ENCODE data around the gene ROR1. TPM values are rescaled to one million over a fixed set of nuclear protein-coding genes. Genes with fewer than 3 reads are reported as not detected.

The ROR1 gene
- total RNA-seq, 6 experiments from 2014 or later: 7.4 to 9.4 (median 8.9) TPM

DNA sequence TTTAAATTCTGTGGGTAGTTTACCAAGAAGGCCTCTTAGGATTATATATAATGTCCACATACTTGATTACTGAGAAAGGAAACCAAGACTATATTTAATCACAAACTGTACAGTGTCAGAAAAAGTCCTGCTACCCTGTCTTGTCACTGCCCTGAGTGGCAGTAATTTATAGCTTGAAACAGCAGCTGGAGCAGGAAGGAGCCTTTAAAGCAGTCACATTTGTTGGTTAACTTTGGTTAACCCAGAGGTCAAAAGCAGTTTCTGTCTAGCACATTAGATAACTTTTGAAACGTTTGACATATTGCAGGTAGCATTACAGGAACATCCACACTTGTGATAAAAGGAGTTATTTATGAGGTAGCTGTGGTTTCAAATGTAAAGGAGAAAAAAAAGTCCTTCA, 161.7 kb downstream of the ROR1 start:
- H3K4me3 Mint-ChIP-seq: no peak overlapping the region
- no peak overlapping the region for H3K27ac Mint-ChIP-seq
- TF ChIP-seq, protein P1, sequence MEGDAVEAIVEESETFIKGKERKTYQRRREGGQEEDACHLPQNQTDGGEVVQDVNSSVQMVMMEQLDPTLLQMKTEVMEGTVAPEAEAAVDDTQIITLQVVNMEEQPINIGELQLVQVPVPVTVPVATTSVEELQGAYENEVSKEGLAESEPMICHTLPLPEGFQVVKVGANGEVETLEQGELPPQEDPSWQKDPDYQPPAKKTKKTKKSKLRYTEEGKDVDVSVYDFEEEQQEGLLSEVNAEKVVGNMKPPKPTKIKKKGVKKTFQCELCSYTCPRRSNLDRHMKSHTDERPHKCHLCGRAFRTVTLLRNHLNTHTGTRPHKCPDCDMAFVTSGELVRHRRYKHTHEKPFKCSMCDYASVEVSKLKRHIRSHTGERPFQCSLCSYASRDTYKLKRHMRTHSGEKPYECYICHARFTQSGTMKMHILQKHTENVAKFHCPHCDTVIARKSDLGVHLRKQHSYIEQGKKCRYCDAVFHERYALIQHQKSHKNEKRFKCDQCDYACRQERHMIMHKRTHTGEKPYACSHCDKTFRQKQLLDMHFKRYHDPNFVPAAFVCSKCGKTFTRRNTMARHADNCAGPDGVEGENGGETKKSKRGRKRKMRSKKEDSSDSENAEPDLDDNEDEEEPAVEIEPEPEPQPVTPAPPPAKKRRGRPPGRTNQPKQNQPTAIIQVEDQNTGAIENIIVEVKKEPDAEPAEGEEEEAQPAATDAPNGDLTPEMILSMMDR (IDR thresholded peaks at IDR 0.05): no peak; the same call in 1 of the 2 replicates
- peaks cover 39% of the 10 kb centered on the region for H3K4me1 Mint-ChIP-seq (ENCODE audit: low read depth)
- no peak for DNase-seq
- peaks cover 2% of the 10 kb centered on the region for H3K27me3 Mint-ChIP-seq (ENCODE audit: insufficient read depth)
- no peaks in the 10 kb centered on the region for H3K36me3 Mint-ChIP-seq (ENCODE audit: low read depth)
- H3K9me3 Mint-ChIP-seq: no peaks in the 10 kb centered on the region

DNA sequence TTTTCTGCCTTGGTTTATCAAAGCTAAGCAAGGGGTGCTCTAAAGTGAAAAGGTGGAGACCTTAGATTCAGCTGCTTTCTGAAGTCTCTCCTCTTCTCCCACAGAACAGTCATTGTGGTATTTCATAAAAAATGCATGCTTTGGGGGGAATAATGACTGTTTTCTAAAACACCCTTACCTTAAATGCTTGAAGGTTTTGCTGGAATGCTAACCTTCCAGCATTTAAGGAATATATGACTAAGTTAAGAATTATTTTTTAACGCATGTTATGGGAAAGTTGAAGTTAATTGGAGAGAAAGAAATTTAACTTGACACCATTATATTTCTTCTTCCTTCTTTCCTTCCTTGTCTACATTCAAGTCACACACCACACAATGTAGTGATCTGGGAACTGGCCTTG, 162.5 kb downstream of the ROR1 start:
- Mint-ChIP-seq H3K4me3 (no peak overlapping the region), H3K27ac (no peak overlapping the region), H3K36me3 (ENCODE audit: low read depth) (no peaks in the 10 kb centered on the region), H3K4me1 (ENCODE audit: low read depth) (peaks cover 36% of the 10 kb centered on the region), H3K27me3 (ENCODE audit: insufficient read depth) (peaks cover 2% of the 10 kb centered on the region), H3K9me3 (no peaks in the 10 kb centered on the region)
- no peak for DNase-seq
- TF ChIP-seq, protein P1 (IDR thresholded peaks at IDR 0.05): no peak

DNA sequence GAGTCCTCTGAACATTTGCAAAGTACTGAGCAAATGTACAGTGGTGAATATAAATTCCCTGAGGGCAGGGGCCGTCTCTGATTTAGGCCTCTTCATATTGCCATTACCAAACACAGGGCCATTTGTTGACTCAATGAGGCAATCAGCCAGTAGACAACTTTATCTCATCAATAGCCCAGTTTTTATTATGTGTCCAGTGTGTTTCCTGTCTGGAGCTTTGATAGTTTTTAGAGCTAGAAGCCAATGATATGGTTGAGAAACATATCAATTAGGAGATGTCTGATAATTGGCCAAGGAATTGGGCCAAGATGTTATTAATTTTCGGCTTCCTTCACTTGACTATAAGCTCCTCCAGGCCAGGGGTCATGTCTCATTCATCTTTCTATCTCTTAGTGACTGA, 163.0 kb downstream of the ROR1 start:
- TF ChIP-seq, protein P1 (IDR thresholded peaks at IDR 0.05): no peak
- H3K4me3 Mint-ChIP-seq: no peak overlapping the region
- H3K4me1 Mint-ChIP-seq (ENCODE audit: low read depth): peaks cover 31% of the 10 kb centered on the region
- peaks cover 2% of the 10 kb centered on the region for H3K27me3 Mint-ChIP-seq (ENCODE audit: insufficient read depth)
- no peaks in the 10 kb centered on the region for H3K36me3 Mint-ChIP-seq (ENCODE audit: low read depth)
- no peaks in the 10 kb centered on the region for H3K9me3 Mint-ChIP-seq
- DNase-seq: no peak
- H3K27ac Mint-ChIP-seq: no peak overlapping the region

DNA sequence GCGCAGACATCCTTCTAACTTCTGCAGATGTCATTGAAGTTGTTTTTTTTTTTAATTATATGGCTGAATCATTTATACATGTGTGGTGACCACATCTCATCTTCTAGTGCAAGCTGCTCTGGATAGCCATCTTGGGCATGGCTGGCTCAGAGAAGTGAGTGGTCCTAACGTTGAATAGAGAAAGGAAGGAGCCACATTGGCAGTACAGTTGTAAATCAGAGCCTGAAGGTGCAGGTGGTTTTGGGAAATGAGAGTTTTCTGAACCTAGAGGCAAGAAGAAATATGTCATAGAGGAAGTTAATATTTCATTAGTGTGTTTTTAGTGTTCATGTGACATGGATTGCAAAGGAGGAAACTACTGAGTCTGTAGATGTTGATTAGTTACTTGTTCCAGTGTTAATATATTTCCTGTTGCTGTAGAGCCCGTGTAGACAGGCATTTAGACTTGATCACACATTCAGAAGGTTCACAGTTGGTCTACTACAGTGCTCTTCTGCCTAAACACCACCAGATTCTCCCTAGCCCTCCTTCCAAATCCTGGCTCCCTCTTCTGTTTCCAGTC, 163.7 kb downstream of the ROR1 start:
- Mint-ChIP-seq H3K4me3 (no peak overlapping the region), H3K27me3 (ENCODE audit: insufficient read depth) (peaks cover 4% of the 10 kb centered on the region), H3K36me3 (ENCODE audit: low read depth) (no peaks in the 10 kb centered on the region), H3K4me1 (ENCODE audit: low read depth) (peaks cover 25% of the 10 kb centered on the region), H3K27ac (no peak overlapping the region), H3K9me3 (no peaks in the 10 kb centered on the region)
- DNase-seq: no peak
- TF ChIP-seq, protein P1 (IDR thresholded peaks at IDR 0.05): no peak

DNA sequence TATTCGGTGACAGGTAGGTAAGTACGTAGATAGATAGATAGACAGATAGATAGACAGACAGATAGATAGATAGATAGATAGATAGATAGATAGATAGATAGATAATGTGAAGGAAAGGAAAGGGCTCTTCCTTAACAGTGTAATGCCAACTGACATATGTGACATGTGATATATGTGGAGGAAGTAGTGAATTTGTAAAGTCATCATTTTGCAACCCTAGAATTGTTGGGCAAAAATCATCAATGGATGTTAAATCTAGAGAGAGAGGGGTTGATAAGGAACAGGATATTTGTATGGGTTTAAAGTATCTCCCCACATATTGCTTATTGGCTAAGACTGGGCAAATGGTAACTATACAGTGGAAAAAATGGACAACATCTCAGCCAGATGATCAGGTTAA, 166.6 kb downstream of the ROR1 start:
- Mint-ChIP-seq H3K9me3 (no peaks in the 10 kb centered on the region), H3K27ac (no peak overlapping the region), H3K36me3 (ENCODE audit: low read depth) (no peaks in the 10 kb centered on the region), H3K27me3 (ENCODE audit: insufficient read depth) (peaks cover 4% of the 10 kb centered on the region; the same call in 1 of the 2 replicates), H3K4me3 (no peak overlapping the region), H3K4me1 (ENCODE audit: low read depth) (peaks cover 19% of the 10 kb centered on the region)
- TF ChIP-seq, protein P1 (IDR thresholded peaks at IDR 0.05): no peak
- DNase-seq: no peak
